GM18909 (cell line): ENCODE results near the gene EPB41L2.

Source experiments
- ATAC-seq: cut with Tn5 transposase; IDR thresholded peaks from one replicate; pipeline ENCODE4 v1.9.1; 2021; ENCODE audit warnings: mild to moderate bottlenecking; ENCODE audit not compliant: unreplicated experiment, poor library complexity

Gene EPB41L2

DNA sequence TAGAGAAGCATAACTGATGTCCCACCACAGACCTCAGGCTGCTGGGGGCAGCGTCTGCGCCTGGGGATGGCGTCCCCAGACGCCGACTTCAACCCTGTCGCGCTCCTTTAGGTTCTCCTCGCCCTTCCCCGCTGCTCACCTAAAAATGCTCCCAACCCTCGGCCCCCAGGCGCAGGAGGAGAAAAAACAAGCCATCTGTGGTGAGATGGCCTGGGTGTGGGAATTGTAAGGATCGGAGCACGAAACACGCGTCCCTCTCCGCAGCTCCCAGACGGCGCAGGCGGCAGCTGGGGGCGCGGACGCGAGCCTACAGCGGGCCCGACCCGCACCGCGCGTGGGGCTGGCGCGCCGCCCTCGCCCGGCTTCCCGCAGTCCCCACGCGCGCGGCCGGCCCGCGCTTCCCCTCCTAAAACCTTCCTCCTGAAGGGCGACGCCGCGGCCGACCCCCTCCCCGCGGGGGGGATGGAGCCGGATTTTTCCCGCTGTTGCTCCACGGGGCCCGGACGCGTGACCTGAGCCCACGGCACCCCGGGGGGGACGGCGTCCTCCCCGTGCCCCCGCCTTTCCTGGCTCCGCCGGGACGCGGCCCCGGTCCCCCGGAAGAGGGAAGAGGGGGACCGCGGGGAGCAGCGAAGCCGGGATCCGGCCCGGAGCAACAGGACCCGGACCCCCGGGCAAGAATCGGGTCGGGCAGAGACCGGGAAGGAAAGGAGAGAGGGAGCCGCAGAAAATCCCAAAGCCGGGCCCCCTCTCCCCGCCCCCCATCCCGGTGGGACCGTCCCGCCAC, 611 bp downstream of the EPB41L2 start:
- peak; percentile 27 for ATAC-seq

DNA sequence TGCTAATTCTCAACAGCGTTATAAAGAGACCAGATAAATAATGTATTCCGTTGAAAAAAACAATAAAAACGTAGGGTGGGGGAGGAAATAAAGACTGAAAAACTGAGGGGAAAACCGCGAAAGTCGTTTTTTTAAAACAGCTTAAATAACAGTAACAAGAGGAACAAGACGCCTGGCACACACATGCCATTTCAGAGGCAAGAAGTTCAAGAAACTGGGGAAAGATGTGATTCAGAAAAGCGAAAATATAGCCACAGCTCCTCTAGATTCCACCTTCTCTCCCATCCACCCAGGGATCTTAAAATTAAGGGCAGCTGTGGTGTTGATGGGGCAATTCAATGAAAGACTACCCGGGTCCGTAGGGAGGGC, 1.3 kb downstream of the EPB41L2 start:
- no peak for ATAC-seq

DNA sequence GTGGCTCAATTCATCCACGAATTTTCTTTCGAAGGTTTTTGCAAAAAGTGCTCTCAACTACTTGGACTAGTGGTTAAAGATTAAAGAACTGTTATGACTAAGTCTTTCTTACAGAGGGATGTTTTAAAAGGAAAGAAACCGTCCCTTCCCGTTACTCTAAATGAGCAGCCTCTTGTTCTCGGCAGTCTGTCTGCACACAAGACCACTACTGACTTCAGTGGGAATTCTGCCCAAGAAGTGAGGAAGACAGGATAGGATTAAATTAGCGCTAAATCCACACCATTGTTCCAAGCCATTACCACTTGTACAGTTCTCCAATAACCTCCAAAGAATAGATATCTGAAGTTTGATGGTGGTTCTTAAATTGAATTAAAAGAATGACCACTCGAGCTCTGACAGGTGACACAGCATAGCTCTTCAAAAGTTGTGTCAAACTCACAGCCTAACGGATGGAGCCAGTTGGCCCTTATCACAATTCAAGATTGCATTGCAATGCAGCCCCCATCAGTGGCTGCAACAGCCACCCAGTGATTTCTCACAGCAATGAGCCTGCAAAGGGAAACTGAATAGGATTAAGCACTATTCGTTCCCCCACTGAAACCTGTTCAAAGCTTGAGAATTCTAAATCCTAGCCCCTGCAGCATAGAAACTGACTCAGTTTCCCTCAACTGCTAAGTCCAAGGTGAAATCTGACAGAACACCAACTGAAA, 1.8 kb downstream of the EPB41L2 start:
- ATAC-seq, result no peak

DNA sequence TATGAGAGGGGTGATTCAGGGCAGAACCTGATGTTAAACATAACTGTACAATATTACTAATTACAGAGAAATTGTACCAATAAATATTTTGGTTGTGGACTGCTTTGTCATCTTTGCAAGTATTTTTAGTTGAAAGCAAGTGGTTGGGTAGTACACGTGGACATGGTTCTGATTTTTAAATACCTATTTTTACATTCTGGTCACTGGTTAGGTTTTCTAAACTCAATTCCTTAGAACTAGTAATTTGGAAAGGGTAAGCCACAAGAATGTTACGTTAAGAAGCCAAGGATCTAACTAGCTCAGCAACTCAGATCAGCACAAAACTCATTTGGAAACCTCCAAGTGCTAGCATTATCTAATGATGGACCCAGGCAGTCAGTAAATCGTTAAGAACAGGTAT, 2.7 kb downstream of the EPB41L2 start:
- no peak for ATAC-seq

DNA sequence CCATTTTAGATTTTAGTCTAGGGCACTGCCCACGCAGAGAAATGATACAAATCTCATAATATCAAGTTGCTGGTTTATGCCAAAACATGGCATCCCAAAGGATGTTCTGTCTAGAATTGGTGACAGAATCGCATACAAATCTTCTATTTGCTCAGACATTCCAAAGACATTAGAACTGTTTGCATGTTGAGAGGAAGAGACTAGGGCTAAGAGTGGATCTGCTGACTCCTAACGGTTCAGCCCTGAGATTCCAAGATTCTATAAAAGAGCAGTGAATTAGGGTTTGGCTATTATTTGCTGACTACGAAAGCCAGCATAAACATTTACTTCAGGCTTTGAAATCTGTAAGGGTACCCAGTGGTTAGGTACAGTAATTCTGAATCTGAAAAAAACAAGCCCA, 3.6 kb downstream of the EPB41L2 start:
- no peak for ATAC-seq

DNA sequence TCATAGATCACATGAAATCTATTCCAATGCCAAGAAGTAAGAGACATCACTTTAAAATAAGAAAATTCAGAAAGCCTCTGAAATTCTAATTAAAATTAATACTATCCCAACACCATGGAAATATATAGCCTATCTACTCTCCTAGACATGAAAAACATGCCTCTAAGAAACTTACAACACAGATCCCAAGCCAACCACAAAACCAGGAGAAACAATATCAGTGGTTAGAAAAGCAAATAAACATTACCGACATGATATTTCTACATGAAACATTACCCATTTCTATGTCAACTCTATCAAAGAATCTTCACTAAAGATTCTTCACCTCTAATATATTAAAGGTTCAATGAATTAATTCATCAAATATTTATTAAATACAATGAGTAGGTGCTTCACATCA, 4.8 kb downstream of the EPB41L2 start:
- ATAC-seq, result no peak

DNA sequence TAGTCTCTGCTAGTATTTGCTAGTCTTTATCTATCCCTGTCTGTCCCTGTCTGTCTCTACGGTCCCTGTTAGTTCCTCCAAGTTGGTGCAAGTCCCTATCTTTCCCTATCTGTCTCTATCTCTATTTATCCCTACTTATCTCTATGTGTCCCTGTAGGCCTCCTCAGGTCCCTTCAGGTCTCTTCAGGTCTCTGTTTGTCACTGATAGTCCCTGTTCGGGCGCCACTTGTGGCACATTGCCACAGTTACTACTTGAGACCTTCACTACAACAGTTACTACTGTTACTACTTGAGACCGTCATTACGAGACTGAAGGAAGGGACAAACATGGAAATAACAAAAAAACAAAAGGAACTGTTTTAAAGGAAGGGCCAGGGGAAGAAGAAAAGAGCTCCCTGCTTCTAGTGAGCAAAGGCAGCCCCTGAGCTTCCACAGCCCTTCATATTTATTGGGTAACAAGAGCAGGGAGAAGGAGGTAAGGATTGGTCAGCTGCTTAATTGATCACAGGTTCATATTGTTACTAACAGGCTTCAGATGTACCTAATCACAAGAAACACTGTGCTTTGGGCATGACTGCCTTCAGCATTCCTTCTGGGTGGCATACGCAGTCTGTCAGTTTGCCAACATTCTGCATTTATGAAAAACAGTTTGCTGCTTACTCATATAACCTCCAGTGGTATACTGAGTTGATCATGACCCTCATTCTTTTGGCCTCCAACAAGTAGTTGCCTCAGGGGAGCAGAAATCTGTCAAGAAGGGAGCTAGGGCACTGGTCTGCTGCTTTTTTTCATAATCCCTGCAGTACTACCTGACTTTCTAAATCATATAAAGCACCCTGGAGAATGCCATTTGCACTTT, 8.4 kb downstream of the EPB41L2 start:
- ATAC-seq, result no peak

DNA sequence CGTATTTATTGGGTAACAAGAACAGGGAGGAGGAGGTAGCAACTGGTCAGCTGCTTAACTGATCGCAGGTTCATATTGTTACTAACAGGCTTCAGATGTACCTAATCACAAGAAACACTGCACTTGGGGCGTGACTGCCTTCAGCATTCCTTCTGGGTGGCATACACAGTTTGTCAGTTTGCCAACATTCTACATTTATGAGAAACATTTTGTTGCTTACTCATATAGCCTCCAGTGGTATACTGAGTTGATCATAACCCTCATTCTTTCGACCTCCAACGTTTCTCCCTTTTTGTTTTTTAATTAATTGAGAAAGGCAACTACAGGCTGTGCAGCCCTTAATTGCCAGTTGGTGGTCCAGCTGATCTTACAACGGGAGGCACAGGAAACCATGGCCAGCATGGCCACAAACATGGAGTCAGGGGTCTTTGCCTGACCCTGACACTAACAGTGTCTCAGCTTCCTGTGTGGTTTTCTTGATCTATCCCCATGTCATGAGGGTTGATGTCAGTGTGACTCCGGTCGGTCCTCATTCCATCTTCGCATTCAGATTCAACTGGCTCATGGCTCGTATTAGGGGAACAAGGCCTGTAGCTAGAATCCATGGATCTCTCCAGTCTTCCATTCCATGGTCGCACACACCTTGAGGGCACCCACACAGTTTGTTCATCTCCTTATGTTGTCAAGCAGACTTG, 9.4 kb downstream of the EPB41L2 start:
- ATAC-seq, result no peak

DNA sequence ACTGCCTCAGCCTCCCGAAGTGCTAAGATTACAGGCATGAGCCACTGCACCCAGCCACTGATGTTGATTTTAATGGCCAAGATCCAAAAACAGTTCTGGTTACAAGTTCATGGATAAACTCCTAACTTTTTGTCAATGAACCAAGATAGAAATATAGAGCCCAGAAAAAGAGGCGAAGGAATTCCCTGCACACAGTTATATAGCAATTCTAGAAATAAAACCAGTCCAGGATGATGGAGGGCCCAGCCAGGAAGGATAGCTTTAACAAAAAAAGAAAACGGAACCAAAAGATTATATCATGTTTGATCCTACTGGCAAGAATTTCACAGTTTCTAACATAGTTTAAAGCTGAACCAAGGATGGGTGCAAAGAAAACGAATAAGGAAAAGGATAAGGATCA, 10.9 kb downstream of the EPB41L2 start:
- no peak for ATAC-seq

DNA sequence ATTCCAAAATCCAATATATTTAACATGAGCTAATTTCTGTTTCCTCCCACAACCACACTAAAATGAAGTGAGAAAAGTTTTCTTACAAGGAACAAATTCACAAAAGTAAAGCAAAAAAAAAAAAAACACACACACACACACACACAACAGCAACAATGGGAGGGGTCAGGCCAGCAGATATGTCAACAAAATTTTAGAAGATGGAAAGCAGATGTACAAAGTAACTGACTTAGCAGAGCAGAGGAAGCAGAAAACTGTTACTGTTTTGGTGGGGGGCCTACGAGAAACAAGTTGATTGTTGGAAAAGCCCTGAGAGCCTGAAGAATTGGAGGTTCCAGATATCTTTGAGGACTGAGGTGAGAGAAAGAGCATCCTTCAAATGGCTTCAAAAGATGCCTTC, 11.7 kb downstream of the EPB41L2 start:
- no peak for ATAC-seq

DNA sequence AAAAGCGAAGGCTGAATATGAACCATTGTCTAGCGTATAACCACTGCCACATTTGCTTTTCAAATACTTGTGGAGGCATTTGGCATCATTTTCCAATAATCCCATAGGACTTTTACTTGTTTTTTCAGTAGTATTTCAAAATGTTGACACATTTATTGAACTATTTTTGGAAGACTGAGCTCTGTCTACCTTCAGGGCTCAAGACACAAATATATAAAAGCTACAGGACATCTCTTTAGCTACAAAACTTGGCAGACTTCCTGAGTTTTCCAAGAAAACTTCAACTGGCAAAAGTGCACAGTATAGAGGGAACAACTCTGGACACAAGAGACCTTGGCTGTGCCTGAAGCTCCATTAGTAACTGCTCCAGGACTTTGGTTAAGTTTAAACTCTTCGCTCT, 13.4 kb downstream of the EPB41L2 start:
- no peak for ATAC-seq

DNA sequence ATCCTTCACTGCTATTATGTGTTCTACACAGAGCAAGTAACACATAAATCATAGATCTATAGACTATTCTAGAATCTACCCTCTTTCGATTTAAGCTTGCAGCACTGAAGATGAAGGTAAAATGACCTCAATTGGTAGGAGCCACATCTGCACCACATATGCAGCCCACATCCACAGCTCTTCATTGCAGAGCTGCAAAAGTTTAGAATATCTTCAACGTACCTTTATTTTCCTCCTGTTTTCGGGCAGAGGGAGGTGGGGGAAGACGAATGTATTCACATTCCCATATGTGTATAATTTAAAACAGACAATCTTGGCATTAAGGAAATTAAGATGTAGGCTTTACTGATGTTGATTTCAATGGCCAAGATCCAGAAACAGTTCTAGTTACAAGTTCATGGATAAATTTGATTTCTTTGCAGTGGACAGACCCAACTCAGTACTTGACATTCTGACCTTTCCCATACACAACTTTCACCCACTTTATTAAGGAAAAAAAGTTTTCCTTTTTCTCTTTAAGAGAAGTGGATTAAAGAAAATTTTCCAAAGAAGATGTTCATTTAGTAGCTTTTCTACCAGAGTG, 14.0 kb downstream of the EPB41L2 start:
- no peak for ATAC-seq

DNA sequence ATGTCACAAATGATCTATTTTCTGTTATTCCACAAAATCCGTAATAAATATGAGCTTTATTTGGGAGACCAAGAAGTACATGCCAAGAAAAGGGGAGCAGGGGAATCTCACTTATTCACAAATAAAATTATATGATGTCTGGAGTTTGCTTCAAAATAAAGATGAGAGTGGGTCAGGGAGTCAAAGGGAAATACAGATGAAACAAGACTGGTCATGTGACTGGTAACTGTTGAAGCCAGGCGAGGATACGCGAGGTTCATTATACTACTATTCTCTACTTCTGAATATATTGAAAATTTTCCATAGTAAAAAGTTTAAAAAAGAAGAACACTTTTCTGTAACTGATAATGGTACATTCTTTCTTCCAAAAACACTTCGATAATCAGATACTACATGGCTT, 14.6 kb downstream of the EPB41L2 start:
- no peak for ATAC-seq

DNA sequence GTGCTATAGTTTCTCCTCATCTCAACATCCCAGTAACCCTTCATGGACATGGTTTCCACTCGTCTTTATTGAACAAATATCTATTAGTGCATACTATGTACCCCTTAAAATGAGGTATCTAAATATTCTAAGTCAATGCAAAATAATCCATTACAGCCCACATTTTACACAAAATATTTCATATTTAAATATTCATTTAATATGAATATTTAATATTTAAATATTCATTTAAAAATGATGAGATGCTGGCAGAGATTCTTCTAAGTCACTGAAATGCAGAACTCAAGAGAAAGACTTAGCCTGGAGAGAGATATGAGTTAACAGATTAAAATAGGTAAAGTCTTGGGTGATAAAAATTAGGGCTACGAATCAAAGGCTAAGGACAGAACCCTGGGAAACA, 17.9 kb downstream of the EPB41L2 start:
- ATAC-seq, result no peak

DNA sequence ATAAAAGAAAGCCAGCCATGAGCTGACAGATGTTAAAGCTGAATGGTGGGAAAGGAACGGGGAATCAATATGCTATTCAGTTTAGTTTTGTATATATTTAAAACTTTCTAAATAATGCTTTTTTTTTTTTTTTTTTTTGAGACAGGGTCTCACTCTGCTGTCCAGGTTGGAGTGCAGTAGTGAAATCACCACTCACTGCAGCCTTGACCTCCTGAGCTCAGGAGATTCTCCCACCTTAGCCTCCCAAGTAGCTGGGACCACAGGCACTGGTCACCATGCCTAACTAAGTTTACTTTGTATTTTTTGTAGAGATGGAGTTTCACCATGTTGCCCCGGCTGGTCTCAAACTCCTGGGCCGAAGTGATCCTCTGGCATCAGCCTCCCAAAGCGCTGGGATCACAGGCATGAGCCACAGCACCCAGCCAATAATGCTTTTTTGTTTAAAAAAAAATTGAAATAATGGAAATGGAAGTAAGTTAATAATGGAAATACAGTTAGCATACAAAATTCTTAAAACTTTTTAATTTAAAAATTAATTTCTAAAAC, 19.1 kb downstream of the EPB41L2 start:
- ATAC-seq, result no peak

DNA sequence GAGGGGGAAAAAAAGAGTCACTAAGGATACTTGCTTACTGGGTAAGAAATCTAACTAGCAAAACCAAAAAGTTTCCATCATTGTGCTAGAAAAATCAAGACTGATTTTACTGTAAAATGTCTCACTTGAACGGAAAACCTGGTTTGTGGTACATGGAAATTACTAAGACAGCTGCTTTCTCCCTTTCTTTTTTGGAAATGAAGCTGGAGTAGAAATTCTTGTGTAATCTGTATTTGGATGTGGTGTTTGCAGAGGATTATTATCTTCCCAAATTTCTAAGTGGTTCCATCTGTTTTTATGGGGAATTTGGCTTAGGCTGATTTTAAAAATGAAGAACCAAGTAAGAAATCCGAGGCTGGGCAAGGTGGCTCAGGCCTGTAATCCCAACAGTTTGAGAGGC, 20.4 kb downstream of the EPB41L2 start:
- no peak for ATAC-seq

DNA sequence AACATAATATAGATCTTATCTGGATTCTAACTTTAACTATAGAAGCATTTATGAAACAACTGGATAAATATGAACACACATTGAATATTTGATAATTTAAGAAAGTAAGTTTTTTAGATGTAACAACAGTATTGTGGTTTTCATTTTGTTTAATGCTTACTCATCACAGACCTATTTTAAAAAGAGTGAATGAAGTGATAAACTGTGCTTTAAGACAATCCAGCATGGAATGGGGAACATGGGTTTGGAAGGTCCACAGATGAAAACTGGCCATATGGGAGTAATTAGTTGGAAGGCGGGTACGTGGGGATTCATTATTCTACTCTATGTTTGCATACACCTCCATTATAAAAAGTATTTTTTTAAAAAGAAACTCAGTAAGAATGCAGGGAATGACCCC, 21.2 kb downstream of the EPB41L2 start:
- no peak for ATAC-seq

DNA sequence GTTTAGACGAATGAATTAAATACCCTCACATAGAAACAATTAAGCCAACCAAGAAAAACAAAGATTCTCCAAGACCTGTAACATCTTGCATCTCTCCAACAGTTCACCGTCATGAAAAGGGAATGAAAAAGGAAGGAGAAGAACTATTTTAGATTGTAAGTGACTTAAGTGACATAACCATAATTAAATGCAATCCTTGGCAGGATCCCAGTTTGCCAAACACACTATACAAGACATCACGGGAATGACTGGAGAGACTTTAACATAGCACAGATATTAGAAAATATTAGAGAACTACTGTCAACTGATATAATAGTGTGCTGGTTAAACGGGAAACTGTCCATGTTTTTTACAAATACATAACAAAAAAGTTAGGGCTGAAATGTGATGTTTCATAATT, 22.2 kb downstream of the EPB41L2 start:
- no peak for ATAC-seq

DNA sequence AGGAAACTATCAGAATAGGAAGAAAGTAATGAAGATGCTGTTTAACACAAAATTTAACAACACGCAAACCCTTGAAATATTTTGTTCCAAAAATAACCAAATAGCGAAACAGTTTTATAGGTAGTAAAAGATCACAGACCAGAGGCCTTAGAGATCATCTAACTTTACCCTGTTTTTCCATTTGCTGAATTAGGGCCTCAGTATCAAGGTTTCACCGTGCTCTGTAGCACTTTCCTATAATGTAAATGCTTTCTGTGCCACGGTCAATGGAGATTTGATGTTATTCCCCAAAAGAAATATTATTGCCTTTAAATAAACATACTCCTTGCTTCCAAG, 23.7 kb downstream of the EPB41L2 start:
- no peak for ATAC-seq
